ENCODE data around the gene HPS4.
"Not testable (repeated sequence)": the region's sequence is repeated elsewhere in the genome, so short reads cannot be mapped to it uniquely, and the experiment has no call there.

HPS4 gene

DNA sequence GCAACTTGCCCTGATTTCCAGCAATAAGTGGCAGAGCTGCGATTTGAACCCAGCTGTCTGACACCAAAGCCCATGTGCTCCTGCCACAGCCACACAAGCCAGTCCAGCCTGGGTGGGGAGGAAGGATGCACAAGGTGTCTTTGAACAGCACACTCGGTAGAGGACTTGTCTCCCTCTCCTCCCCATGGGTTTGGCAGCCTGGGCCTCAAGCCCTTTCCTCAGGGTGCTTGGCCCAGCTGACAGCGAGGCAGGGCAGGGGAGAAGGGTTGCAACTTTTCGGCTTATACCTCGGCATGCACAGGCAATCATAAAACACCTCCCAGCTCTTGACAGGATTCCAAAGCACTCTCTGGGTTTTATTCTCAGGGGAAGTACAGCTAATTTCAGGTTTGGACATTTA, 35.2 kb downstream of the HPS4 start:
- no peak for DNase-seq (ENCODE audit: low read depth, low spot score)
- no peak overlapping the region for H3K4me3 ChIP-seq (ENCODE audit: low read length)

DNA sequence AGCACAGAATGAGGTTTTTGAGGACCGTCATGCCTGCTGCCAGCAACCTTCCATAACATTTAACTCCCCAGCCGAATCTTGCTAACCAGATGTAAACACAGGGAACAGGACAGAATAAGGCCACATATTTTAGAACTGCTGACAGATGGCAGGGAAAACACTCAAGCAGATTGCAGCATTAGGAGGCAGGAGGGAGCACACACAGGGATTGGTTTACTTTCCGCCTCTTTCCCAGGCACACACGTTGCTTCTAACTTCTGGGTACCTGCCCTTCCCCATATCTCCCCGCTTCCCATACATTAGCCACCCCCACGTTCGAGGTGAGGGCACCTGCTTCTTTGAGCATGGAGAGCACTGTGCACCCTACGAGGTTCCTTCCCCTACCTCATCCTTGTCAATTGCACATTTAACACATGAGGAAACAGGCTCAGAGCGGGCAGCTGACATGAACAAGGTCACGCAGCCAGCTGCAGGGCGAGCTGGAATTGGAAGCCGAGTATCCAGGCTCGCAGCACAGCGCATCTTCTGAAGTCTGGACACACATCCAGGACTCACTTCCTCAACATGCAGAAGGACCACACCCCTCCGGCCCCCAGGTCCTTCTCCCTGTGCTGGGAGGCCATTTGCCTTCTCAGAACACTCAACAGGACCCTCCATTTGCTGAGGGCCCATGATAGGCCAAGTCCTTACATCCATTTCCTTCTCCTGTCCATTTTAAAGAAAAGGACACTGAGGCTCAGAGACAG, 35.8 kb downstream of the HPS4 start:
- H3K4me3 ChIP-seq (ENCODE audit: low read length) = no peak overlapping the region
- DNase-seq (ENCODE audit: low read depth, low spot score) = no peak

DNA sequence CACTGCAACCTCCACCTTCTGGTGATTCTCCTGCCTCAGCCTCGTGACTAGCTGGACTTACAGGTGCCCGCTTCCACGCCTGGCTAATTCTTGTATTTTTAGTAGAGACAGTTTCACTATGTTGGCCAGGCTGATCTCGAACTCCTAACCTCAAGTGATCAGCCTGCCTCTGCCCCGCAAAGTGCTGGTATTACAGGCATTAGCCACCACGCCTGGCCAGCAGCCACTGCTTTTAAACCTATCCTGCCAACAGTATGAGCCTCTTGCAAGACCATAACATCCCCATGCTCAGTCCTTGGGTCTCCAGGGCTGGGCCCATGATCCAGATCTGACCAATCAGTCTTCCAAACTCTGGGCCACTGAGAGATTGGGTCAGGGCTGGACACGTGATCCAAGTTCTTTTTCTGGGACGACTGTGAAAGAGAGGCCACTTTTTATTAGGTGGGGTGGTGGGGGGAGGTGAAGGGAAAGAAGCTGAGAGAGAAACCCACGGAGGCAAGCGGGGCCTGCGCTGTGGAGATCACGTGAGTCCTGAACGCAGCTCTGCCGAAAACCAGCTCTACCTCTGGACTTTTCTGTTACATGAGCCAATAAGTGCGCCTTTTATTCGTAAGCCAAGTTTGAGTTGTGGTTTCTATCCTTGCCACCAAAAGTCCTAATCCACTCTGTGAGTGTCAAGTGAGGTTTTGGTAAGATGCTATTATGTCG, 36.6 kb downstream of the HPS4 start:
- no peak overlapping the region for H3K4me3 ChIP-seq (ENCODE audit: low read length)
- no peak for DNase-seq (ENCODE audit: low read depth, low spot score)

DNA sequence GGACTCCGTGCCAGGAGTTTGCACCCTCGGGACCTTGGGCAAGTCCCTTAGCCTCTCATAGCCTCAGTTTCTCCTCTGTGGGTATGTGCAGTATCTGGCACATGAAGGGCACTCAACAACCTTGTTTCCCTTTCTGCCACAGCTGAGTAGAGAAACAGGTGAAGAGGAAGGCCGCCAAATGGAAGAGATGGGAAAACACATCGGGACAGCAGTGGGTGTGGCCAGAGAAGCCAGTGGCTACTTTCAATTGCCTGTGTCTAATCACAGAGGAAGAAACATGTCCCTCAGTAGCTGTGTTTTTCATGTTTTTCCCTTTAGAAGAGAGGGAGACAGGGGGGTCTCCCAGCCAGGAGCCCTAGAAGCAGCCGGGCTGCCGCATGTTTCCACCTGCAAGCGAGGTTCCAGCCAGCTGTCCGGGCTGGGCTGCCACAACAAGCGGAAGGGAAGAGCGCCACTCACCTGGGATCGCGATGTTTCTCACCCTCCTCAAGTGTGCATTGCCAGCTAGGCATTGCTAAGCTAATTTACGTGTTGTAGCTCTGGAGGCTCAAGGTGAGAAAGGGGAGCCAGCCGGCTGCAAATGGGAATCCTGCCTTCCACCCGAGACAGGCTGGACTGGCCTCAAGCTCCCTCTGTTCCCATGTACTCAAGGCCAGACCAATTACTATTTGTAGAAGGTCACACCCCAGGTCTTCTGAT, 37.9 kb downstream of the HPS4 start:
- no peak for DNase-seq (ENCODE audit: low read depth, low spot score)

DNA sequence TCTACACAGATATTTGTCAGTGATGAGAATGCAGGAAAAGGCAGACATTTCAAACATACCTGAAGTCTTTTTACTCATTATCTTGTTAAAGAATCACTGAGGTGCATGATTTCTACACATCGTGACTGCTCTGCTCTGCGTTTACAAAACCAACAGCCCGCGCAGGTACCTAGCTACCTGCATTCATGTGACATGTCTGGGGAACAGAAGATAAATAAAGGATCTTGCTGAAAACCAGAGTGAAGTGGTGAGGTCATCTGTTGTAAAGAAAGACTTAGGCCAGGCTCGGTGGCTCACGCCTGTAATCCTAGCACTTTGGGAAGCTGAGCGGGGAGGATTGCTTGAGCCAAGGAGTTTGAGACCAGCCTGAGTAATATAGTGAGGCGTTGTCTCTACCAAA, 38.8 kb downstream of the HPS4 start:
- no peak for DNase-seq (ENCODE audit: low read depth, low spot score)

More for the DNA sequence above, 37.9 kb downstream of the HPS4 start:
- no peak overlapping the region for H3K4me3 ChIP-seq (ENCODE audit: low read length)

DNA sequence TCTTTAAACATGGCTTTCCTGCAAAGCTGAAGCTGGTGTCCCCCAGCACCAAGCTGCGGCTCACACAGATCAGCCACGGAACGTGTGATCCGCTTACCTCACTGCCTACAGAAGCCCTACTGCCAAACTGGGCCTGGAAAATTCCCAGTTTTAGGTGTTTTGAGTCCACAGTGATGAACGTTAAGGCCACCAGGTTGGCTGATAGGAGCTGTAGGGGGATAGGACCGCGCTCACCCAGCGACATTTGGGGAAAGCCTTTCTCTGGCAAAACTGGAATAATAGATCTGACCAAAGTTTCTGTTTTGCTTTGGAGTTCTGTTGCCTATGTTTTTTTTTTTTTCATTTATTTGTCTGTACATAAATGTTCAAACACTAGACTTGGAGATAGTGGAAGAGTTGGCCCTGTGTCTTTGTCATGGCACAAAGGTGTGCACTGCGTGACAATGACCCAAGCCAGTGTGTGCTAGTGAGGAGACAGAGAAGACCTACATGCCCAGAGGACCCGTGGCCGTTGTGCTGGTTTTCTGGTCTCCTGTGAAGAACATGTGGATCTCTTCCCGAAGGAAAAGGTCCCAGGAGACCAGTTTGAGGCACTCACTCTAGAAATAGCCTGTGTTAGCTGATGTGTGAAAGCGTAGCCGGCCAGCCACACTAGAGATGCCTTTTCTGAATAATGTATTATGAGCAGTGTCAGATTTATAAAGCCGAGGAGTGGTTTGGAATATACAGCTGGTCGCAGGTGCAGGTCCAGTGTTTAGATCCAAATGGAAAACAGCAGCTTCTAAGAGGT, 39.5 kb downstream of the HPS4 start:
- H3K4me3 ChIP-seq (ENCODE audit: low read length) = no peak overlapping the region
- DNase-seq (ENCODE audit: low read depth, low spot score) = no peak

More for the DNA sequence above, 38.8 kb downstream of the HPS4 start:
- H3K4me3 ChIP-seq (ENCODE audit: low read length) = no peak overlapping the region

DNA sequence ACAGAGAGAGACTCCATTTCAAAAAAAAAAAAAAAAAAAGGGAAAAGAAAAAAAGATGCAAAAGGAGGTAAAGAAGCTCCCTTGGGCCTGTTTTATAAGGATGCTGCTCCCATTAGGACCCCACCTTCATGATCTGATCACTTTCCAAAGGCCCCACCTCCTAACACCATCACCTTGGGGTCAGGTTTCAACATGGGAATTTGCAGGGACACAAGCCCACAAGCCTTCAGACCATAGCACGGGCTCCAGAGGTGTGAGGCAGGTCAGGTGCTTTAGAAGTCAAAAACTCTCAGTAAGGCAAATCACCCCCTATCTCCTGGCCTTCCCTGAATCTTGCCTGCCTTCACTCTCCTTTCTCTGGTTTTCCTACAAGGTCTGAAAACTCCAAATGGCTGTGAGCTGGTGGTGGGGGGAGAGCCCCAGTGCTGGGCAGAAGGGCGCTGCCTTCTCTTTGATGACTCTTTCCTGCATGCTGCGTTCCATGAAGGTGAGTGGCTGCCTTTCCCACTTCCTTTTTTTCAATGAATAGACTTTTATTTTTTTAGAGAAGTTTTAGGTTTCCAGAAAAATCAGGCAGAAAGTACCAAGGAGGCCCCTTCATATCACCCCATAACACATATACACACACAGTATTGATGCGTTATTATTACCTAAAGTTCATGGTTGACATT, 41.4 kb downstream of the HPS4 start:
- no peak overlapping the region for H3K4me3 ChIP-seq (ENCODE audit: low read length)
- DNase-seq (ENCODE audit: low read depth, low spot score) = no peak

DNA sequence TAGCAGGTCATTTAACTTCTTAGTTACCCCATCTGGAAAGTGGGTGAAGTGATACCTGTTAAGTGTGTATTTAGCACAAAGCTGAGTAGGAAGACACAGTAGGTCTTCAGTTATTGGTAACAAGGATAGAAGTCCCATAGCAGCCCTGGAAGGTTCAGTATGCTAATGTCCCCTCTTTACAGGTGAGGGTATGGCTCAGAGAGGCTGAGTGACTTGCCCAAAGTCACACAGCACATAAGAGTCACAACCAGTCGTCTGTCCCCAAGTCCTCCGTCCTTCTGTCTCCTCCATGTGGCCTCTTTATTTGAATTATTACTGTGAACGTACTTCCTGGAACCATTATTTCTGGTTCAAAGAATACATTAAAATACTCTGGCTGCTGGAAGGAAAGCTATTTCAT, 44.0 kb downstream of the HPS4 start:
- no peak overlapping the region for H3K4me3 ChIP-seq (ENCODE audit: low read length)
- DNase-seq (ENCODE audit: low read depth, low spot score) = no peak

DNA sequence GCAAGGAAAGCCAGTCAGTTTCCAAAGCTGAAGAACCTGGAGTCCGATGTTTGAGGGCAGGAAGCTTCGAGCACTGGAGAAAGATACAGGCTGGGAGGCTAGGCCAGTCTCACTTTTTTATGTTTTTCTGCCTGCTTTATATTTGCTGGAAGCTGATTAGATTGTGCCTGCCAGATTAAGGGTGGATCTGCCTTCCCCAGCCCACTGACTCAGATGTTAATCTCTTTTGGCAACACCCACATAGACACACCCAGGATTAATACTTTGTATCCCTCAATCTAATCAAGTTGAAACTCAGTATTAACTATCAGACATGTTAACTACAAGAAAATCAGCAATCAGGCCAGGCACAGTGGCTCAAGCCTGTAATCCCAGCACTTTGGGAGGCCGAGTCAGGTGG, 44.8 kb downstream of the HPS4 start:
- not testable (repeated sequence) for H3K4me3 ChIP-seq (ENCODE audit: low read length); DNase-seq (ENCODE audit: low read depth, low spot score)

DNA sequence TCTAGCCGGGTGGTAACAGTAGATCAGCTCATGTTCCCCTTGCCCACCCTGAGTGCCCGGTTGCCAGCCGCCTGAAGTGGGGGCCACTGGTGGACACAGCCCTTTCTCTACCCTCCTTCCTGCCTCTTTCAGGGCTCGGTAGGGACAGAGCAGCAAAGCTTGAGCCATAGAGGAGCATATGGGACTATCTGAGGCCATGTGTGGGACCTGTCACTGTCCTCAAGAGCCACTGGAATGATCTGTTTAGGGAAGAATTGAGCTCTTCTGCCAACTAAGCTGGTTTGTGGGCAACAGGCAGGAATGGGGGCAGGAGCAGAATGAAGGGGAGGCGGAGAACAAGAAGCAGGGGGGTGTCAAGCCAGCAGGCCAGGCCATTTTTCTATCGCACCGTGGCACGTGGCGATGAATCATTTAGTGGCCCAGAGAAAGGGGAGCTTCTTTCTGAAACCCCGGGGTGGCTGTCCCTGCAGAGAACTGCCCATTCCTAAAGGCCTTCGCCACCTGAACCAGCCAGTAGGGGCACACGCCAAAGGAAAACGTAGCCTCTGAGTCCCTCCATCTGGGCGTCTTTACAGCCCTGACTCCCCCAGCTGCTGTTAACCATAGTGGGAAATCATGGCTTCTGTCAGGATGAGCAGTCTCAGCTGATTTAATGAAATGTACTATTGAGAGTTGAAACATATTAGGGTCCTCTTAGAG, 45.7 kb downstream of the HPS4 start:
- no peak overlapping the region for H3K4me3 ChIP-seq (ENCODE audit: low read length)
- no peak for DNase-seq (ENCODE audit: low read depth, low spot score)

DNA sequence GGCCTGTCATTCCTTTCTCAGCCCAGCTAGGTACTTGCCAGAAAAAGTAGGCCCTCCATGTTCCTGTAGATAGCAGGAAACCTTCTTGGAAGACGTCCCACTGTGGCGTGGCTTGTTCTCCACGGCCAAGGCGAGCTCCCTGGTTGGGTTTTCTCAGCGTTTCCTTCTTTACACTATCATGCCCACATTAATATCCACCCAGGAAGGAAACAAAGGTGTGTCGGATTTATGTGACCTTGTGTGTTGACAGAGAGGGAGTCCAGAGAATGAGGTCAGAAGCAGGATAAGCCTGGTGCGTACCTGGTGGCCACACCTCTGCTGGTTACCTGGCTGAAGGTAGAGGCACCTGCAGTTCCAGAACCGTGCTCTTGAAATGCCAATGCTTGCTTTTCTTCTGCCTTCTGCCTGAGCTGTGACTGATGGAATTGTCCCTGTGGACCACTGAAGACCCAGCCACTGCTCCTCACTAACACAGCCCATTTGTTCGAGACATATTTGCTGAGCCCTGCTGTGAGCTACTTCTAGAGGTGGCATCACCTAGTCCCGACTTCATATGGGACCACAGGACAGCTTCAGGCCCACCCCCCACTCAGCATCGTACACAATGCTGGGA, 46.6 kb downstream of the HPS4 start:
- H3K4me3 ChIP-seq (ENCODE audit: low read length) = no peak overlapping the region
- no peak for DNase-seq (ENCODE audit: low read depth, low spot score)

DNA sequence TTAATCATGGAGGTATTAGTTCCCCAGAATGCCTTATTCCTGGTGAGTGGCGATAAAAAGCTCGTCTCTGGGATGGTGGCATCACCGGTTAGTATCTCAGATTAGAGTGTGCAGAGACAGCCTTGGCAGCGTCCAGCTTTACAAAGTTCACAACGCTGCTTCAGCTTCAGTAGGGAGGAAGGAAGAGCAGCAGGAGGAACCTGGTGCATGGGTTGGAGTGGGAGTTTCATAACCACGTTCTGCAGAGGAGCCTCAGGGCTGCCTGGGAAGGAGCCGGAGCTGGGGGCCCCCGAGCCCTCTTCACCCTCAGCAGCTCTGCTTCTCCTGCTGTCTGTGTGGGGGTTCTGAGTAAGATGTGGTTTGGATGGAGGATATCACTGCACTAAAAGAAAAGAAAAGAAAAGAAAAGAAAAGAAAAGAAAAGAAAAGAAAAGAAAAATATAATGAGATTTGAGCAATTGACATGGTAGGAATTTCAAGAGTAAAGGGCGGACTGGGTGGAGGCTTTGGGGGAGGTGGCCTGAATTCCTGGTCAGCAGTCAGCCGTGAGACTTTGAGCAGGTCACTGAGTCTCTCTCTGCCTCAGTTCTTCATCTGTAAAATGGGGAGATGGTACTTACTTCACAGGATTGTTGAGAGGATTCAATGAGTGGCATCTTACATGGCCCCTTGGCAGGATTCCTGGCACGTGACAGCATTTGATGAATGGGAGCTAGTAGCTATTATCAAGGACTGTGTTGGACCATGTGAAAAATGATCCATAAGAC, 48.1 kb downstream of the HPS4 start:
- DNase-seq (ENCODE audit: low read depth, low spot score) = no peak
- H3K4me3 ChIP-seq (ENCODE audit: low read length) = no peak overlapping the region

DNA sequence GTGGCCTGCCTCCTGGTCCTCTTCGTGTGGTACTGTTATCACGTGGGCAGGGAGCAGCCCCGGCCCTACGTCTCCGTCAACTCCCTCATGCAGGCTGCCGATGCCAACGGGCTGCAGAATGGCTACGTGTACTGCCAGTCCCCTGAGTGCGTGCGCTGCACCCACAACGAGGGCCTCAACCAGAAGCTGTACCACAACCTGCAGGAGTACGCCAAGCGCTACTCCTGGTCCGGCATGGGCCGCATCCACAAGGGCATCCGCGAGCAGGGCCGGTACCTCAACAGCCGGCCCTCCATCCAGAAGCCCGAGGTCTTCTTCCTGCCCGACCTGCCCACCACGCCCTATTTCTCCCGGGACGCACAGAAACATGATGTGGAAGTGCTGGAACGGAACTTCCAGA, 49.8 kb downstream of the HPS4 start:
- no peak for DNase-seq (ENCODE audit: low read depth, low spot score)
- no peak overlapping the region for H3K4me3 ChIP-seq (ENCODE audit: low read length)

DNA sequence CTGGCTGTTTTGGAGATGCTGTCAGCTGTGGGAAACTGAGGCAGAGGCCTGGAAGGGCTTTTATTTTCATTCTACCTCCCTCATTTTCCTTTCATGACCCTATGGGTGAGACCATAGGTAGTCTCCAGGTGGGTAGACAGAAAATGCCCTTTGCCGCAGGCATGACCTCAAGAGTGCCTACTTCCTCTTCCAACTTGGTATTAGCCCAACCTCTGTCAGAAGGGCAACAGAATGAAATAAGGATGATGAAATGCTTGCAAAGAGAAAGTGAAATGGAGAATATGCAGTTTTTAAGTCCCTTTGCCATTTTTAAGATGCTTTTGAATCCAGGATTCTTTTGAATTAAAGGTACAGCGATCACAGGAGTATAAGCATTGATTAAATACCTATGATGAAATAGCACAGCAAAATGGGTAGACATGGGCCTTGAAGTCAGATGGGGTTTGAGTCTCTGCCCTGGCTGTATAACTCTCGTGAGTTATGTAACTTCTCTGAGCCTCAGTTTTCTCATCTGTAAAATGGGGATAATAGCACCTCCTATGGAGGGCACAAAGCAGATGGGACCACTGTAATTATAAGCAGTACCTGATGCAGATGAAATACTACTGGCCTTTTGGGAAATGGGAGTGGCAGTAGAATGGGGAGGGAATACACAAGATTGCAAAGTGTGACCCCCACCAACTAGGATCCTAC, 50.8 kb downstream of the HPS4 start:
- no peak overlapping the region for H3K4me3 ChIP-seq (ENCODE audit: low read length)
- no peak for DNase-seq (ENCODE audit: low read depth, low spot score)

DNA sequence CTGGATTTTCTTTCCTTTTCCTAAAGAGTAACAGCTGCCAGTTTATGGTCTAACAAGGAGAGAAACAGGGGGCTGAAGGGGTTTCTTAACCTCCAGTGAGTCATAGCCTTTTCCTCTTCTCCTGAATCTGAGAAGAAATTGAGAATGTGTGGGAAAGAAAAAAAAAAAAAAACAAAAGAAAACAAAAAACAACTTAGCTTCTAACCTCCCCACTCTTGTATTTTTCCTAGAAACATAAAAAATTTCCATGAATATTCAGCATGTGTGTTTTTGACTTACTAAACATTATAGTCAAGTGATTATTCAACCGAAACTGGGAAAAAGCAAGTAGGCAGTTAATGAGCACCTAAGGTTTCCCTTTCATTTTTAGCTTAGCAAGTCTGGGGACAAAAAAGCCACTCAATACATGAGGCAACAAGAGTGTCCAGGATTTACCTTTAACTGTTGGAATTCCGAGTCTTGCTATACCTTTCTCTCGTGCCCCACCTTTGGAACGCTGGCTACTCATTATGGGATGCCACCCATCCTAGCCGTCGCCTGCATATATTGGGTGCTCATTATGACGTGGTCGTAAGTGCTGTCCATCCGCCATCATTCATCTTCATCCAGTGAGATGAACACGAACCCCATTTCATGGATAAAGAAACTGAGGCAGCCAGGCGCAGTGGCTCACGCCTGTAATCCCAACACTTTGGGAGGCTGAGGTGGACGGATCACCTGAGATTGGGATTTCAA, 52.2 kb downstream of the HPS4 start:
- no peak overlapping the region for H3K4me3 ChIP-seq (ENCODE audit: low read length)
- DNase-seq (ENCODE audit: low read depth, low spot score) = no peak

DNA sequence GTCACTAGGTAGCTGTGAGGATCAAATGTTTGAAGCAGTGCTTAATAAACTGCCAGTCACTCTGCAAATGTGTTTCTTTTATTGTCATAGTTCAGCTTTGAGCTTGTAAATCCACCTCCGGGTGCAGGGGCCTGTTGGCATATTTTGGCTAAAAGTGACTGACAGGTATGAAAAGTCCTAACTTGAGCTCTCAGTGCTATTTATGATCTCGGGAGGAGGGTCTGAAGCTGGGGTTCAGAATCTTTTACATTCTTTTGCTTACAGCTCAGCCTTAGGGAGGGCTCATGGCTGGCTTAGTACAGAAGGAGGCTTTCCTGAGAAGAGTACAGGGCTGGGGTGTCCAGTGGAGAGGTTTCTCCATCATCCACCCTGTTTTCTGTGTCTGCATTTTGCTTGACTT, 53.0 kb downstream of the HPS4 start:
- H3K4me3 ChIP-seq (ENCODE audit: low read length) = no peak overlapping the region

More for the DNA sequence above, 53.0 kb downstream of the HPS4 start:
- DNase-seq (ENCODE audit: low read depth, low spot score) = no peak

Data from Jurkat, Clone E6-1 (cell line).